Colon (tissue), 2 donors: ENCODE data around the gene NFIA.

Source experiments
- FAIRE-seq: peaks from 2 replicates; lab custom pipeline; 2012; peaks lifted over from hg19 to GRCh38; lab: Jason Lieb, UNC
- donor health status: control.
- donor health status: control.

Gene NFIA

GRCh38 chr1:61247051-61247825 lies 164.9 kb downstream of the NFIA start:
- FAIRE-seq: no peak

GRCh38 chr1:61247881-61248752 lies 165.8 kb downstream of the NFIA start:
- FAIRE-seq: no peak

GRCh38 chr1:61250933-61251332 lies 168.6 kb downstream of the NFIA start:
- no peak for FAIRE-seq

- FAIRE-seq: no peak
Observed at GRCh38 chr1:61253059-61253735, 170.8 kb downstream of the NFIA start.

GRCh38 chr1:61253912-61254633 lies 171.7 kb downstream of the NFIA start:
- FAIRE-seq: no peak

GRCh38 chr1:61254634-61255357 lies 172.4 kb downstream of the NFIA start:
- FAIRE-seq: no peak

- FAIRE-seq: no peak
Observed at GRCh38 chr1:61255358-61255703, 173.0 kb downstream of the NFIA start.

GRCh38 chr1:61259379-61260148 lies 177.2 kb downstream of the NFIA start:
- FAIRE-seq: no peak

GRCh38 chr1:61260171-61260570 lies 177.8 kb downstream of the NFIA start:
- no peak for FAIRE-seq

GRCh38 chr1:61261595-61261994 lies 179.2 kb downstream of the NFIA start:
- FAIRE-seq: no peak

- FAIRE-seq: no peak
Observed at GRCh38 chr1:61263905-61264824, 181.8 kb downstream of the NFIA start.

GRCh38 chr1:61264825-61265242 lies 182.5 kb downstream of the NFIA start:
- no peak for FAIRE-seq

- FAIRE-seq: no peak
Observed at GRCh38 chr1:61265665-61266064, 183.3 kb downstream of the NFIA start.

- FAIRE-seq: no peak
Observed at GRCh38 chr1:61266738-61267137, 184.4 kb downstream of the NFIA start.

- FAIRE-seq: no peak
Observed at GRCh38 chr1:61268546-61269240, 186.3 kb downstream of the NFIA start.

- no peak for FAIRE-seq
Observed at GRCh38 chr1:61269602-61270001, 187.2 kb downstream of the NFIA start.

GRCh38 chr1:61270107-61270506 lies 187.7 kb downstream of the NFIA start:
- no peak for FAIRE-seq

- no peak for FAIRE-seq
Observed at GRCh38 chr1:61270761-61271411, 188.5 kb downstream of the NFIA start.
